HG03378 (cell line): ENCODE results near the gene LRRC55.

Experiments used
- ATAC-seq: cut with Tn5 transposase; IDR thresholded peaks from one replicate; pipeline ENCODE4 v1.9.1; 2021; ENCODE audit warnings: mild to moderate bottlenecking, moderate library complexity; ENCODE audit not compliant: unreplicated experiment

The LRRC55 gene

DNA sequence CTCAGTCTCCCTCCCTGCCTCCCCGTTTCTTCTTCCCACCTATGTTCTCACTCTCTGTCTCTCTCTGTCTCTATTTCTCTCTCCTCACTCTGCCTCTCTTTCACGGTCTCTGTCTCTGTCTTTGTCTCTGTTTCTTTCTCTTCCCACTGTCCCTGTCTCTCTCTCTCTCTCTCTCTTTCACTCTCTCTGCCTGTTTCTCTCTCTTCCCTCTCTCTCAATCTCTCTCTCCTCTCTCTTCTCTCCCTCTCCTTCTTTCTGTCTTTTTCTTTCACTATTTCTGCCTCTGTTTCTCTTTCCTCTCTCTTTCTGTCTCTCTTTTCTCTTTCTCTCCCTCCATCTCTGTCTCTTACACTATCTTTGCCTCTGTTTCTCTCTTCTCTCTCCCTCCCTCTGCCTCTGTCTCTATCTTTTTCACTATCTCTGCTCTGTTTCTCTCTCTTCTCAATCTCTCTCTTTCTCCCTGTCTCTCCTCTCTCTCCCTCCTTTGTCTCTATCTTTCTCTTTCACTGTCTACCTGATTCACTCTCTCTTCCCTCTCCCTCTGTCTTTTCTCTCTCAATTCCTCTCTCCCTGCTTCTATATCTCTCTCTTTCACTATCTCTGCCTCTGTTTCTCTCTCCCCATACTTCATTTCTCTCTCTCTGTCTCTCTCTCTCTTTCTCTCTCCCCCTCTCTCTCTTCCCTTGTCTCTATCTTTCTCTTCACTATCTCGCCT lies 49.9 kb downstream of the LRRC55 start:
- no peak for ATAC-seq

DNA sequence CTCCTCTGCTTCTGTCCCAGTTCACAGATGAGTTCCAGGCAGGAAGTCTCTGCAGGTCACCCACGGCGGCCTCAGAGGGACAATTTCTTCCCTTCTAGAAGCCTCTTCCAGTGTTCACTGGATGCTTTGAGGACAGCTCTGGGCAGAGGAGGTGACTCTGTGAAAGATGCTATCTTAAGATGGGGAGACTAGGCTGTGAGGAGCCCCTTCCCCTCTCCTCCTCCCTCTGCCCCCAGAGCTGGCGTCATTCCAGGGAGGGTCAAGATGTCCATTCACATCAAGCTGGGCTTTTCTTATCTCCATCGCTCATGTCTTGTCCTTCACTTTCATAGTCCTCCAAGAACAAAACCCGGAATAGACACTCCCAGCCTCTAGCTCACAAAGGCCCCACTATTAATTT lies 51.9 kb downstream of the LRRC55 start:
- ATAC-seq, result no peak

DNA sequence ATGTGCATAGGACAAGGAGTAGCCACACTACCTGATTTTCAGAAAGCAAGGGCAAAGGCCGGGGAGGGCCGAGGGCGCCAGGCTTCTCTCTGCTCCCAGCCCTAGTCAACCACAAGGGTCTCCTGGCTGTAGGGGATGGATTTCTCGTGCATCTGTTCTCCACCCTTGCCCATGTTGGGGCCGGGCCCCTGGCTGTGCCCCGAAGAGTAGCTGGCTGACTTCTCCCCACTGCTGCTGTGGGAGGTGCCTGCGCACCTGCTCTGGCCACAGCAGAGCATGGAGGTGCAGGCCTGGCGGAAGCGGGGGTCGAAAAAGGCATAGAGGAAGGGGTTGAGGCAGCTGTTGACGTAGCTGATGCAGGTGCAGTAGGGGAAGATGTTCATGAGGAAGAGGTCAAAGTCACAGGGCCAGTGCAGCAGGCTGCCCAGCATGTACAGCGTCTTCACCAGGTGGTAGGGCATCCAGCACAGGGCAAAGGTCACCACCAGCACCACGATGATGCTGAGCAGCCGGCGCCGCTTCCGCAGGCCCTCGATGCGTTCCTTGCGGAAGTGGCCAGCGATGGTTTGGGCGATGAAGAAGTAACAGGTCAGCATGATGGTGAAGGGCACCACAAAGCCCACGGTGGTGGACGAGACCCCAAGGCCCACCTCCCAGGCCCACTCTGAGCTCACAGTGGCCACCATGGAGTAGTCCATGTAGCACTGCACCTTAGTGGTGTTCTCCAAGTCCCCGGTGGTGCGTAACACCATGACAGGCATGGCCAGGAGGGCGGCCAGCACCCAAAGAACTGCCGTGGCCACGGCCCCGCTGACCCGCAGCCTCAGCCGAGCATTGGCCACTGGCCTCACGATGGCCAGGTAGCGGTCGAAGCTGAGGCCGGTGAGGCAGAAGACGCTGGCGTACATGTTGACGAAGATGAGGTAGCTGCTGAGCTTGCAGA lies 54.3 kb downstream of the LRRC55 start:
- no peak for ATAC-seq

DNA sequence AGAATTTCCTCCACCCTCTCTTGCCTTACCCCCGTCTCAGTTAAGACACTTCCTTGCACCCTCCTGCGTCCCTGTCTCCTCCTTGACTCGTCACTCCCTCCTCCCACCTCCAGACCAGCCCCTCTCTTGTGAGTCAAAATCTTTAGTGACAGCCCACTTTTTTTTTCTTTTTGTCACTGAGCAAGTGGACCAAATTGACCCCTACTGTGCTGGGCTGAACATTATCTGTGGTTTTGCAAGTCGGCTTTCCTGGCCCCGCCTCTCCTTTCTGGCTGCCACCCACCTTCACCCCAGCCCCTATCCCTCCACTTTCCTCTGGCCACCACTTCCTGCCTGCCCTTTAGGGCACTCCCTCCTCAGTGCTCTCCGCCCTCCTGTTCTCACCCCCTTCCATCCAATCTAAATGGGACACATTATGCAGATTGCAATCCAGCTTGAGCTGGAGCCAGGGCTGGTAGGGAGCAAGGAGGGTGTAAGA lies 55.5 kb downstream of the LRRC55 start, which contains the start of gene APLNR:
APLNR (minus strand) TSS at position 47 of the 478 bp plus-strand sequence. CDS start 246 bp downstream, outside the sequence.
- ATAC-seq, result no peak

DNA sequence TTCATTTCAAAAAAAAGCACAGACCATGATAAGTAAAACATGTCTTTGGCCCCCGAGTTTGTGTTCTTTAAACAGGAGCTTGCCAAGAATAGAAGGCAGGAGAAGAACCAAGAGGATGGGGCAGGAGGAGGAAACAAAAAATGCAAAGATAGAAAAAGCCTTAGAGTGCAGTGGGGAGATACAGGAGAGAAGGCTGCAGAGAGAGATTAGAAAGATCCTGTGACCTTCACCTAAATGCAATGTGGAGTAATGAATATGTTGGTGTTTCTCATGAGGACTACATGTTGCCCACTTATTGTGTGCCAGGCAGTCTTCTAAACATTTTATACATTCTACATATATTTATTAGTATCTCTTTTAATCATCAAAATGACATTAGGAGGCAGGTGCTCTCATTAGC lies 57.6 kb downstream of the LRRC55 start:
- no peak for ATAC-seq

DNA sequence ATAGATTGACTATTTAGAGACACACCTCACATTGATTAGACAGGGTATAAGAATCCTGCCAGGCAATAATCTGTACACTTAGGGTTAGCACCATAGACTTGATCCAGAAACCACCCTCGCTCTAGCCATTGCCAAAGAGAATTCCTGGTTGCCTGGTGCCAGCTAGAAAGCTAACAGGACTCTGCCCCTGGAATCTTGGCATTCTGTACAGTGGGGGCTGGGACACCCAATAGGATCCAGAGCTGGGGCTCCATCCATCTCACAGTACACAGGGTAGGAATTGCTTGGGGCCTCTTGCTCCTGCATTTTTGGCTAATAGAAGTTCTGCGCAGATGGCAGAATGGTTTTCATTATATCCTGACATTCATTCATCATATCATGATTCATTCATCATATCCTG lies 58.3 kb downstream of the LRRC55 start:
- ATAC-seq, result no peak

DNA sequence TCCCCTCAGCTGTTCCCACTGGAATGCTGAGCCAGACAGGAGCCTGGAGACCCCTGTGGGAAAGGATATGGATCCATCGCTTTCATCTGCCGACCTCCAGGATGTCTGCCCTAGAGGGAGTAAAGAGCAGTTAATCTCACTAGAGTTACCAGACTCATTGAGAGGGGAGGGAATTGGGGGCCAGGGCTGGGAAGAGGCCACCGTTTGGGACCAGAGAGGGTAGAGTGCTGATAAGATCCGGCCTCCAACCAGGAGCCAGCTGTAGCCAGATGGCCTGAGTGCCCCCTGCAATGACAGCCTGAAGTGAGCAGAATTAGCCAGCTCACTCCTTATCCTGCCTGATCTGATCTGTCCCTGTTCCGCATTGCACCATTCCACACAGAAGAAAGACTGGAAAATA lies 59.0 kb downstream of the LRRC55 start:
- no peak for ATAC-seq
